GM19455 (cell line): Measurements from ENCODE around the gene PDIA5.

ENCODE experiments used
- ATAC-seq: cut with Tn5 transposase; IDR thresholded peaks from one replicate; pipeline ENCODE4 v1.9.1; 2021; ENCODE audit not compliant: unreplicated experiment

PDIA5 gene

GRCh38 chr3:123039178-123039577 is 27.6 kb upstream of the PDIA5 start:
- ATAC-seq: no peak

GRCh38 chr3:123042413-123042812 is 24.4 kb upstream of the PDIA5 start:
- ATAC-seq: no peak

- no peak for ATAC-seq
These were observed 21.7 kb upstream of the PDIA5 start for GRCh38 chr3:123044981-123045763.

- no peak for ATAC-seq
These were observed 20.4 kb upstream of the PDIA5 start for GRCh38 chr3:123046262-123047061.

GRCh38 chr3:123047062-123047319 is 19.8 kb upstream of the PDIA5 start:
- no peak for ATAC-seq

GRCh38 chr3:123048480-123049237 is 18.2 kb upstream of the PDIA5 start:
- ATAC-seq: no peak

GRCh38 chr3:123050666-123051065 is 16.2 kb upstream of the PDIA5 start:
- ATAC-seq: no peak

GRCh38 chr3:123053107-123053506 is 13.7 kb upstream of the PDIA5 start:
- no peak for ATAC-seq

GRCh38 chr3:123054109-123054778 is 12.6 kb upstream of the PDIA5 start:
- ATAC-seq: no peak

- ATAC-seq: no peak
These were observed 11.9 kb upstream of the PDIA5 start for GRCh38 chr3:123054931-123055330.

- no peak for ATAC-seq
These were observed 11.5 kb upstream of the PDIA5 start for GRCh38 chr3:123055352-123055751.

GRCh38 chr3:123058505-123058904 is 8.3 kb upstream of the PDIA5 start:
- ATAC-seq: no peak

- ATAC-seq: no peak
These were observed 6.8 kb upstream of the PDIA5 start for GRCh38 chr3:123060054-123060453.

GRCh38 chr3:123061856-123062255 is 5.0 kb upstream of the PDIA5 start:
- no peak for ATAC-seq

GRCh38 chr3:123063034-123063433 is 3.8 kb upstream of the PDIA5 start:
- ATAC-seq: no peak

GRCh38 chr3:123064506-123064905 is 2.3 kb upstream of the PDIA5 start:
- ATAC-seq: no peak

- ATAC-seq: no peak
These were observed 1.9 kb upstream of the PDIA5 start for GRCh38 chr3:123064914-123065313.

- no peak for ATAC-seq
These were observed 278 bp upstream of the PDIA5 start for GRCh38 chr3:123066599-123066895.

- ATAC-seq: no peak
These were observed 1.1 kb downstream of the PDIA5 start for GRCh38 chr3:123067689-123068600.

GRCh38 chr3:123068601-123069381 is 2.0 kb downstream of the PDIA5 start:
- ATAC-seq: no peak
